ENCODE data around the gene XG.
"Not testable (repeated sequence)": the region's sequence is repeated elsewhere in the genome, so short reads cannot be mapped to it uniquely, and the experiment has no call there.

The XG gene

GRCh38 chrX:2751874-2752300 is at the start of gene XG:
XG (plus strand) TSS chrX:2752040; CDS start chrX:2752275, 235 bp downstream.
- DNase-seq, result not testable (repeated sequence)

DNA sequence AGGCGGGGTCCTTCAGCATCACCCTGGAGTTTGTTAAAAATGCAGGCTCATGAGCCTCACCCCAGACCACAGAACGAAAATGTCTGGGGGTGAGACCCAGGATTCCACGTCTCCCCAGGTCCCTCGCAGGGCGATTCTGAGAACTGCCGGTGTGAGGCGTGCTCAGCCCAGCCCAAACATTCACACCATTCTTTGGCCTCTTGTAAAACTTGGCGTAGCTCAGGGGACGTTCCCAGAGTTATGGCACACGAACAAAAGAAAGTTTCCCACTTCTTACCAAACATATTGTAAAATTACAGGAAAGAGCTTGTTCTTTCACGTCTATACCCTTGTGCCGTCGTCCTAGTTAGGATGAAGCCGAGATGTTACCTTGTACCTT is 47.9 kb upstream of the XG start:
- no peak for DNase-seq

DNA sequence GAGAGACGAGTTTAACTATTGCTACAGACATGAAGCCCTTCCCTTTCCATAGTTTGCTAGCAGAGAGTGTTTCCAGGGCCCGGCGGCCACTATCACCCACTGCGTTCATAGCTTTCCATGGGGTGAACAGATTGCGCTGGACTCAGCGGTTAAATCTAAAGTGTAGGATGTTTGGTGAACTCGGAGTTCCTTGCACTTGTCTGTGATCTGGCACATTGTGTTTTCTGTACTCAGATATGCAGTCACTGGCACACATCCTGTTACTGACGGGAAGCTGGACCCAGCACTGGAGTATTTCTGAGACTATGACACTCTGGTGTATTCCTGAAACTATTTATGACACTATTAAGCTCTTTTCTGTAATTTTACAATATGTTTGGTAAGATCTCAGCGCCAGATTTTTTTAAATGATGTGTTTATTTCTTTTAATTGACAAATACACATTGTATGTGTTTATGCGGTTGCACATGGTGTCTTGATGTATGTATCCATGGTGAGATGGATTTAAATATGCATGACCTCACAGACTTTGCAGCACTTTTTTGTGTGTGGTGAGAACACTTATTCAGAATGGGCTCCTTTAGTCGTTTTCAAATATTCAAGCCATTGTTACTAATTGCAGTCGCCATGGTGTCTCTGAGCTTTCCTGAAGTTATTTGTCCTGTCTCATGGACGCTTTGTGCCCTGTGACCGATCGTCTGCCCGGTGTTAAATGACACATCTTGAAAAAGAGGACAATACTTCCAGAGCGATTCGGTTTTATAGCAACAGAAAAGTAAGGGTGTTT is 46.6 kb upstream of the XG start:
- DNase-seq, result no peak

DNA sequence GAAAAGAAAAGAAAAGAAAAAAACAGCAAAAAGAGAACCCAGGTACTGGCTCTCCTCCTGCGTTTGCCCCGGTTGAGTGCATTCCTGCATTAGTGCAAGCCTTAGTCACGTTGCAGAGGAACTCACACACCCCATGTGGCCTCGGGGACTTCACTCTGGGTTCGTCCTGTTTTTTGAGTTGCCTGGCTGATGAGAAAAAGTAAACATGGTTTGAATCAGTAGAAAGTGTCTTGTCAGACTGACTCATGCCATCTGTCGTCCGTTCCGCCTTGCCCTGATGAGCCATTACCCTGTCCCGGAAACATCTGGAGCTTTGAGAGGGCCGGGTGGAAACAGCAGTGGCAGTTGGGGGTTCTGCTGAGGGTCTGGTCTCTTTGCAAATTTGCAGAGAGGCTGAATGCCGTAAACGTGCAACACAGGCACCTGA is 44.5 kb upstream of the XG start:
- peak; percentile 51 for DNase-seq

DNA sequence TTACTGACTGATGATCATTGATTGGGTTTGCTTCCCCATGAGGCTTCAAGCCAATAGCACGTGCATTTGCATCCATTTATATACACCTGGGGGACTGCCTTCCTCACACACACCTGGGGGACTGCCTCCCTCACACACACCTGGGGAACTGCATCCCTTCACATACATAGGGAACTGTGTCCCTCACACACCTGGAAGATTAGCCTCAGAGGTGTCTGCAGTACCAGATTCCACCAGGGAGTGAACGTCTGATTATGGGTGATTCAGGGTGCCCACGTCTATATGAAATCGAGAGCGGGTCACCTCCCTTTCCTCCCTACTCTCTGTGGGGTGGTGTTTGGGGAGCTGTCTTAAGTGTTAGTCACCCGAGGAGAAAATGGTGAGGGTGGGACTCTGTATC is 43.8 kb upstream of the XG start:
- no peak for DNase-seq

DNA sequence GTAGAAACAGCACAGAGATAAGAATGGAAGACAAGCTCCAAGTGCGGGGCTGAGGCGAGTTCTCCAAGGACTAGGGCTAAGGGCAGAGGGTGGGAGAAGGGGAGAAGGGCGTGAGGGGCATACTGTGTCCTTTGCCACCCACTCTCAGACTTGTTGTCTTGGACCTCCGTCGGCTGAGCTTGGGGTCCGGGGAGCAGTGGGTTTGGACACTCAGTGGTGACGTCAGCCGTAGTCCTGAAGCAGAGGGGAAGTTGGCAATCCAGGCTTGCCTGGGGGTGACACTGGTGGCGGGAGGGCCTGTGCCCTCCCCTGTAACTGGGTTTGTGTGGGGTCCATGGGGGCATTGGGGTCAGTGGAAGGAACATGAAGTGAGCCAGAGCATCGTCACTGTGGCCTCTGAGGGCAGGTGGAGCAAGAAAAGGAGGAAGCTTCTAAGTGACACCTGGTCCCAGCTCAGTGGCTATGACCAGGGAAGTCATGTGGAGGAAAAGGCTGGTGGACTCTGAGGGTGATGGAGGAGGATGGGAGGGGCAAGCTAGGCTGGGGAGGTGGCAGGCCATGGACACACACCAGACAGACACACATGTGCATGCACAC is 43.1 kb upstream of the XG start:
- DNase-seq, result no peak

DNA sequence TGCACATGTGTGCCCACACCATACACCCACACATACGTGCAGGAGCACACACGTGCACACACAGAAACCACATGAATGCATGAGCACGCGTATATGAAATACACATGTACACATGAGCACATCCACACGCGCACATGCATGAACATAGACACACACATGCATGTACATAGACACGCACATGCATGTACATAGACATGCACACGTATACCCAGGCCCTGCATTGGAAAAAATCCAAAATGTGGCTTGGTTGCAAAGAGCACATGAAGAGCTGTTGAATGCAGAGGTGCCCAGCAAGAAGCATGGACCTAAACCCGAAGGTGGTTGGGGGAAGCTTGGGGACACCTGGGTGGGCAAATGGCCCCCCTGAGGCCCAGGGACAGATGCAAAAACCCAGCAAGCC is 42.3 kb upstream of the XG start:
- no peak for DNase-seq

DNA sequence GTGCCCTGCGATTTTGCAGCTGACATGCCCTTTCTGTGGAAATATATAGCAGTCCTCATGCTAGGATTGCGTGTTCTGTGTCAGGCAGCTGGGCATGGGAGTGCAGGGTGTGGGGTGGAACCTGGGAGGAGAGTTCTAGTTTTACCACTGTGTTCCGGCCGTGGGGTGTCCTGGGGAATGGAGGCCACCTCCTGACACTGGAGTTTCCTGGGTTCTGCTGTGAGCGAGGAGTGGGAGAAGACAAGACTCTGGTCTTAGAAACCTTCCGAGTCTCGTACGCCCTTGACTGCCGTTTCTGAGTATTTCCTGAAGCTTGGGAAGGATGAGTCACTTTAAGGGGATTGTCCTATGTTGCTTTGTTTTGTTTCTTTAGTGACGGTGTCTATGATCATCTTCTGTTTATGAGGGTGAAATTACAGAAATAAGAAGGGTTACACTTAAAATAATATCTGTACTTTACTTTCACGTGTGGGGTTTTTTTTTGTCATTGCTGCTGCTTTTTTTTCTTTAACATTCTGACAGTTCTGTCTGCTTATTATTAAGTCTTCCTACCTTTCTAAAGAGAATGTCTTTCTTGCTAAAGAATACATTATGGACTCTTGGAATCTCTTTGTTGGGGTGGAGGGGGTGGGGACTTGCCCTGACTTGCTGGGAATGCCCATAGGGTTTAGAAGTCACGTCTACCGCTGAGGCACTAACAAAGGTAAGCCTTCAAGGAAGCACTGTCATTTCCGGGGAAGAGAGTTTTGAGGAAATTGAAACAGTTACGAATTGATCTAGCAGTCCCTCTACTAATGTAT is 41.6 kb upstream of the XG start:
- DNase-seq, result peak; percentile 55

DNA sequence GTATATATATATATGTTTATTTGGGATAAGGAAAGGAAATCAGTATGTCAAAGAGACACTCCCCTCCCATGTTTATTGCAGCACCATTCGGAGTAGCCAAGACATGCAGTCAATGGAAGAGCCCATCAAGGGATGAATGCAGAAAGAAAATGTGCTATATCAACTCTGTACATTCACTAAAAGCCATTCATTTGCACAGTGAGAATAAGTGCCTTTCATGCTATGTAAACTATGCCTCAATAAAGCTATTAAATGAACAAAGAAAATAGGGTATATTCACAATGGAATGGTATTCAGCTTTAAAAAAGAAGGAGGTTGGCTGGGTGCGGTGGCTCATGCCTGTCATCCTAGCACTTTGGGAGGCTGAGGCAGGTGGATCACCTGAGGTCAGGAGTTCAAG is 40.4 kb upstream of the XG start:
- no peak for DNase-seq

DNA sequence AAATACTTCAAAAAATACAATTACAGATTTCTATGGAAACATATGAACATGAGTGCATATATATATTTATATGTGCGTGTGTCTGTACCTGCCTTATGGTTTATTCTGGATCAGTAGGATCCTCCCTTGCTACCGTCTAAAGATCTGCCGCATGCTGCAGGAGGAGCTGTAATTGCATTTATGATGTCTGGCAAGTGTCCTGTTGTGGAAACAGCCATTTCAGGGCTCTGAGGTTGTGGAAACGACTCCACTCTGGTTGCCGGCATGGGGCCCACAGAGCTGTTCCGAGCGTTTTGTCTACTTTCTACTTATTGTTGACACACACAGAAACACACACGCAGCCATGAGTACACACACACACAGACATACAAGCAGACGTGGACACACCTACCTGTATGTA is 39.4 kb upstream of the XG start:
- DNase-seq, result no peak

- DNase-seq, result no peak
Measured at GRCh38 chrX:2712890-2713840, 38.7 kb upstream of the XG start.

DNA sequence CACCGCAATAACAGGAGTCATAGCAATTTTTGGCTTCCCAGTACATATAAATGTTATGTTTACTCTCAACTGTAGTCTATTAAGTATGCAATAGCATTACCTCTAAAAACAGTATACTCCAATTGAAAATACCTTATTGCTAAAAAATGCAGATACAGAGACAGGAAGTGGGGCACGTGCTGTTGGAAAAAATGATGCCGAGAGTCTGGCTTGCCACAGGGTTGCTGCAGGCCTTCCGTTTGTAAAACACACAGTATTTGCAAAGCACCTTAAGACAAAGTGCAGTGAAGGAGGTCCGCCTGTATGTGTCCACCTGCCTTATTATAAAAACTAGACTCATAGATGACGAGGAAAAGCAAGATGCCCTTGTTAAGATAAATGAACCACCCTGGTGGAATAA is 37.3 kb upstream of the XG start:
- no peak for DNase-seq

DNA sequence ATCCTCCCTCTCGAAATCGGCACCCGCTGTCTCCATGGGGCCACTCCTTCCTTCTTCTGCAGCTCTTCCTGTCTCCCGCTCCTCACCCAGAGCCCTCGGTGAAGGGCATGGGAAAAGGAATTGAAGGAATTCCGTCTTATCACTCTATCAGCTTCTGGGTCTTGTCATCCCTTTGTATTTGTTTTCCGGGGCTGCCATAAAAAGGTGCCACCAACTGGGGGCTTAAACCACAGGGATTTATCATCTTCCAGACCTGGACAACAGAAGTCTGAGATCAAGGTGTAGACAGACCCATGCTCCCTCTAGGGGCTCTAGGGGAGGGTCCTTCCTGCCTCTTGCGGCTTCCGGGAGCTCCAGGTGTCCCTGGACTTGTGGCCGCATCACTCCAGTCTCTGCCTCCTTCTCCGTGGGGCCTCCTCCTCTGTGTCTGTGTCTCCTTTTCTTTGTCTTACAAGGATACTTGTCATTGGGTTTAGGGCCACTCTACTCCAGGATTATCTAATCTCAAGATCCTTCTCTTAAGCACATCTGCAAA is 36.7 kb upstream of the XG start:
- no peak for DNase-seq

DNA sequence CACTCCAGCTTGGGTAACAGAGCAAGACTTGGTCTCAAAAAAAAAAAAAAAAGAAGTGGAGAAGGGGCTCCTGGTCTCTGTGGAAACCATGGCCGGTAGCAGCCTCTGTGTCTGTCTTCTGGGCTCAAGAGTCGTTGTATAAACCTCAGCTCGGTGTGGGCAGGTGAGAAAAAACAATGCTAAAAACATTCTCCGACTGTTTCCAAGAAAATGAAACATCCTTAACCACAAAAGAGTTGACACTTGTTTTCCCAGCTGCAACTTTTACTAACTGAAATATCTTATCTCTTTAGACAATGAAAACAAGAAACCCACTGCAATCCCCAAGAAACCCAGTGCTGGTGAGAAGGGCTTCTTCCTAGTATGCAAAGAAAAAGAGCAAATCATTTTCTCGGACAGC is 34.5 kb upstream of the XG start:
- no peak for DNase-seq

- no peak for DNase-seq
Measured at GRCh38 chrX:2718821-2719220, 33.0 kb upstream of the XG start.

DNA sequence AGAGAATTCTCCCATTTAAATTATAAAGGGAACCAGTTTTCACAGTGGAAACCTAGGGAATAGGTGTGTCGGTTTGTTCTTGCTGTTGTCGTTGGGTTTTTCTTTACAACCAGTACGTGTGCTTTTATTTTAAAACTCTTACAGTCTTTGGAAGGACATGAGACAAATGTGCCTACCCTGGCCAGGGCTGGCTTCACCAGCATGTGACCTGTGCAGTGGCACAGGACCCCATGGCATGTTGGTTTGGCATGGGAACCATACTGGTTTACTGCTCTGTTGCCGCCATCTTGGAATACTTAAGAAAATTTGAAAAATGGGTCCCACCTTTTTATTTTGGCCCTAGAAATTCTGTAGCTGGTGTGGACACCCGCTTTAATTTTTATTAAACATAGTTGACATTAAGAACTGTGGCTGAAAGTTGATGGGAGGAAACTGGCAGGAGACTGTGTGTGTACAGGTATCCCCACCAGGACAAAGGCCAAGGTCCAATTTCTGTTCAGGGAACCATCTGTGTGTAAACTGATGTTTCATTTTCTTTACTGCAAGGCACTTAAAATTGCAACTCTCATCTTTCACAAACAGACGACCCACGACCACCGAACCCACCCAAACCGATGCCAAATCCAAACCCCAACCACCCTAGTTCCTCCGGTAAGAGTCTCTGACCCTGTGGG is 31.9 kb upstream of the XG start:
- DNase-seq, result no peak

- no peak for DNase-seq
Measured at GRCh38 chrX:2723286-2723879, 28.5 kb upstream of the XG start.

GRCh38 chrX:2727264-2727663 is 24.6 kb upstream of the XG start:
- DNase-seq, result not testable (repeated sequence)

GRCh38 chrX:2732076-2732475 is 19.8 kb upstream of the XG start:
- no peak for DNase-seq

DNA sequence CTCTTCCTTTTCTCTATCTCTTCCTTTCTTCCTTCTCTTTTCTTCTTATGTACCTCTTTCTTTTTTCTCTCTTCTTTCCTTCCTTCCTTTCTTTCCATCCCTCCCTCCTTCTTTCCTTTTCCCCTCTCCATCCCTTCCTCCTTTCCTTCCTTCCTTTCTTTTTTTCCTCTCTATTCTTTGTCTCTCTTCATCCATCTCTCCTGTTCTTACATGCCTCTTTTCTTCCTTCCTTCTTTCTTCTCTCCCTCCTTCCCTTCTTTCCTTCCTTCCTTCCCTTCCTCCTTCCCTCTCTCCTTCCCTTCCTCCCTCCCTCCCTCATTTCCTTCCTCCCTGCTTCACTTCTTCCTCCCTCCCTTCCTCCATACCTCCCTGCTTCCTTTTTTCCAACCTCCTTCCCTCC is 19.2 kb upstream of the XG start:
- DNase-seq, result no peak

GRCh38 chrX:2733286-2733685 is 18.6 kb upstream of the XG start:
- DNase-seq, result no peak

DNA sequence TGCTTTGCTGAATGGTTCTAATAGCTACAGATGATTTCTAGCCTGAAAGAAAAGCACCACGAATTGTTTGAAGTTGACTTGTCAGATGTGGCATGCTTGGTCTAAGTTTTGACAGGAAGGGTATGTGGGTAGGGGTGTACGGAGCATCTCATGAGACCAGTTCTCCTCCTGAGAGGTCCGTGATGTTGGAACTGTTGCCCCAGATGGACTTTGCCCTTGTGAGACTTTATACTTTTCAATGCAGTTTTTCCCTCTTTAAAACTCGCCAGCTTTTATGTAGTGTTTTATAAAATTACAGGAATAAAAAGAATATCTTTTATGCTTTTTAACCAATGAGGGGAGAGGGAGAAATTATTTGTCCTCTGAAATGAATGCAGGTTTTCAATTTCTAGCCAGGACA is 16.6 kb upstream of the XG start:
- DNase-seq, result no peak

Measured in activated T-cell treated with anti-CD3 and anti-CD28 coated beads, Interleukin-2, amount 50 U/mL, for 1 hour (primary cell).